DND-41 (cell line): Measurements from ENCODE around the gene FRYL.

ENCODE experiments used
- EZH2 ChIP-seq: IDR thresholded peaks from 3 replicates; pipeline ENCODE4 v1.6.1; 2012; ENCODE audit warnings: borderline replicate concordance, low read depth, mild to moderate bottlenecking, moderate library complexity, low read length, inconsistent platforms; ENCODE audit not compliant: severe bottlenecking
- TF ChIP-seq, protein P1 (sequence below): IDR thresholded peaks from 2 replicates; pipeline ENCODE4 v1.5.1; 2012; ENCODE audit warnings: borderline replicate concordance, low read length, moderate library complexity, mild to moderate bottlenecking; ENCODE audit not compliant: poor library complexity, severe bottlenecking; ENCODE audit errors: extremely low read depth

DNA sequence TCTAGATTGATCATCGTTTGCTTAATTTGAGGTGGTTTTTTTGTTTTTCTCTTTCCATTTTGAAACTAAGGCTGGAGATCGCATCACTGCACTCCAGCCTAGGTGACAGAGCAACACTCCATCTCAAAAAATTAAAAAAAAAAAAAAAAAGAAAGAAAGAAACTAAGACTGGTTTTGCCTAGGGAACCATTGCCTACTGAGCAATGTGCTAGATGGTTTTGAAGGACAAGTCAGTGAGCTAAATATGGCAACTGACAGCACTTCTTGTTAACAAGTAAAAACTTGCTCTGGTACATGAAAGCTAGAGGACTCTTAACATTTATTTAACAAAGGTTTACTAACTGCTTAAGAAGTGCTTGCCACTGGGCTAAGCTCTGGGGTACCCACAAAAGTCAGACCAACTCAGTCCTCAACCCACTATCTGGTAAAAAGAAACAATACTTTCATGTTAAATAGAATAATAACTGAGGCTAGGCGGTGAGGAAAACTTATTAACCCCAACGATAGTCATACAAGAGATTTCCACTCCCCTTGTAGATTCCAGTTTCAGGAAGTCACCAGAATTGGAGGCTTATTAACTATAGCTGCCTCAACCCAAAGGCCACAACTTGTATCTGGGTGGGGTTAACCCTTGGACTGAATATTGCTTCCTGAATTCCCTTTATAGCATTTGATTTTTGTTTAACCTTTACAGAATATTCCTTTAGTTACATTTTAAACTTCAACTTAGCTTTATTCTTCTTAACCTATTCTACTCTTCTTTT lies 111.6 kb downstream of the FRYL start:
- TF ChIP-seq, protein P1, sequence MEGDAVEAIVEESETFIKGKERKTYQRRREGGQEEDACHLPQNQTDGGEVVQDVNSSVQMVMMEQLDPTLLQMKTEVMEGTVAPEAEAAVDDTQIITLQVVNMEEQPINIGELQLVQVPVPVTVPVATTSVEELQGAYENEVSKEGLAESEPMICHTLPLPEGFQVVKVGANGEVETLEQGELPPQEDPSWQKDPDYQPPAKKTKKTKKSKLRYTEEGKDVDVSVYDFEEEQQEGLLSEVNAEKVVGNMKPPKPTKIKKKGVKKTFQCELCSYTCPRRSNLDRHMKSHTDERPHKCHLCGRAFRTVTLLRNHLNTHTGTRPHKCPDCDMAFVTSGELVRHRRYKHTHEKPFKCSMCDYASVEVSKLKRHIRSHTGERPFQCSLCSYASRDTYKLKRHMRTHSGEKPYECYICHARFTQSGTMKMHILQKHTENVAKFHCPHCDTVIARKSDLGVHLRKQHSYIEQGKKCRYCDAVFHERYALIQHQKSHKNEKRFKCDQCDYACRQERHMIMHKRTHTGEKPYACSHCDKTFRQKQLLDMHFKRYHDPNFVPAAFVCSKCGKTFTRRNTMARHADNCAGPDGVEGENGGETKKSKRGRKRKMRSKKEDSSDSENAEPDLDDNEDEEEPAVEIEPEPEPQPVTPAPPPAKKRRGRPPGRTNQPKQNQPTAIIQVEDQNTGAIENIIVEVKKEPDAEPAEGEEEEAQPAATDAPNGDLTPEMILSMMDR = no peak
- no peak for TF ChIP-seq EZH2
